IPS-NIHi11 (cell line): ENCODE data around the gene TMEM130.

Experiments
- DNase-seq: peaks from one replicate; pipeline ENCODE4 v3.0.0; 2012; ENCODE audit warnings: mixed read lengths, low spot score

Gene TMEM130

GRCh38 chr7:98807068-98808048 is 62.5 kb downstream of the TMEM130 start:
- no peak for DNase-seq

- no peak for DNase-seq
Observed at GRCh38 chr7:98805956-98806838, 63.6 kb downstream of the TMEM130 start.

DNA sequence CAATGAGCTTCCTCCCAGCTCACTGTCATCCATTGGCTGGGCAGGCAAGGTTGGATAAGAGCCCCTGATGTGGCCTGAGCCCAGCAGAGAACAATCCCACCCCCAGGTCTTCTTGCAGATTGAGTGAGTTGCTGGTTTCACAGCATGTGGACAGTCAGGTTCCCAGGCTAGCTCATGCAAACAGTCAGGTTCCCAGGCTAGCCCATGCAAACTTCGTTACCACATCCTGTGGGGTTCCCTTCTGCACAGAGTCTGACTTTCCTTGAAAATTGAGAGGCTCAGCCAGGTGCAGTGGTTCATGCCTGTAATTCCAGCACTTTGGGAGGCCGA is 67.1 kb downstream of the TMEM130 start:
- no peak for DNase-seq

DNA sequence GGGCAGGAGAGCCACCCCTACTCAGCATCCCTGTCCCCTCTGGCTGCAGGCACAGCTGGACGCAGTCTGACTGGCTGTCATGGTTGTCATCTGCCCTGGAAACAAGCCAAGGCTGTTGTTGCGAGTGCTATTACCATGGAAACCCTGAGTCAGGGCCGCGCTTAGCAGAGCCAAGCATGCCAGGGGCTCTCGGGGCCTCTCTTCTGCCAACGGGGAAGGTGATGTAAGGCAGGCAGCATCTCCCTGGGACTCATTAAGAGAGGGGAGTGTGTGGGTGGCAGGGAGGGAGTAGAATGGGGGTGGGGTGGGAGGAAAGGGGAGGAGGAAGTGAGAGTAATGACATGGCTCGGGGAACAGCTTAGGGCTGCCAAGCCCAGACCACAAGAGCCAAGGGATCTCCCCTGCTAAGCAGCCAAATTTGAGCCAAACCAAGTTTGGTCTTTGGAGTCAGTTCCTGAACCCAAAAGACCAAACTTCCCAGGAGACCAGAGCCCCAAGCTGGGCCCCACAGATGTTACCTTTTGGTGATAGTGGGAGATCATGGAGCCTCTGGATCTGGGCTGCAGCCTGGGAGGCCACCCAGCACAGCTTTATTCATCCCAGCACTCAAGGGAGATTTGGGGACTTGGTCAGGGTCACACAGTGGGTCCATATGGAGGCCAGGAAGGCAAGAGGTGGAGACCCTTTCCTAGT is 67.6 kb downstream of the TMEM130 start:
- peak; percentile 76 for DNase-seq

DNA sequence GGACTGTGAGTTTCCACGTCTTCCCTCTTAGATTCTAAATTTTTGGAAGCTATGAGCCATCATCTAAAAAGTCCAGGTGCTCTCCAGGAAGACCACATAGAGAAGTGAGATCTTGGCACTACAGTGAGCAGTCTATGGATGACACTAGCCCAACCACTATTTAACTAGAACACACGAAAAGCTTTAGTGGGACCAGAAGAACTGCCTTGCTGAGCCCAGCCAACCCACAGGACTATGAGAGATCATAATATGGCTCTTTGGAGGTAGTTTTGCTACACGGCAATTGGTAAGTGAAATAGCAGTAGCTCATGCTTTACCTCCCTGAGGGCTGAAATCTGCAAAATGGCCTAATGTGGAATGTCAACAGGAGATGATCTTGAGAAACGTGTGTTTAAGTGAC is 68.8 kb downstream of the TMEM130 start:
- DNase-seq: no peak

DNA sequence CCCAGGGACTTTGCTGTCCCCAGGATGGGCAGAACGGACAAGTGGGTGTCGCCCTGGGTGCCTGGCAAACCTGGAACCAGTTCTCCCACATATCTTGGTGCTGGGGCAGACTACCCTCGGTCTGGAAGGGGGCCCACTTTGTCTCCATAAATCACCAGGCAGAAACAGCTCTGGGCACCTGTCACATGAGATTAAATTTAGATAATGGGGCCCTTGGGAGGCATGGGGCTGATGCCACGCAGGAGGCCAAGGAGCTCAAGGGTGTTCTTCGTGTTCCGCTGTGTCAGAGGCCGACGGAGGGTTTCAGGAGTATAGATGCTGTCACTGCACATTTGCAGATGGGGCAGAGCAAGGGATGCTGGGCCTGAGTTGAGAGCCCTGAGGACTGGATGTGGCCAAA is 72.7 kb downstream of the TMEM130 start:
- no peak for DNase-seq
